HepG2 (cell line): ENCODE data around the gene QRICH2. TPM values are rescaled to one million over a fixed set of nuclear protein-coding genes. Genes with fewer than 3 reads are reported as not detected.

Experiments
- HNRNPL ChIP-seq: fragments of 200-400 bp; formaldehyde crosslinking; IDR thresholded peaks from 2 replicates; pipeline ENCODE4 v1.6.1; 2017; ENCODE audit warnings: mild to moderate bottlenecking, low read depth, low read length
- NR2F6 ChIP-seq, 2 experiments: IDR thresholded peaks; 2 replicates each; pipeline ENCODE4 v1.6.1; 2016; ENCODE audit warnings: antibody characterized with exemption in 1 of 2, mild to moderate bottlenecking in 1 of 2
- polyA plus RNA-seq, 8 experiments: library from polyadenylated mRNA; depleted of rRNA in 3 of 8; stranded (reverse) in 7 of 8; unstranded in 1 of 8; fragments of >200 nt; fragmentation: Illumina TruSeq in 4 of 8; extraction: Trizol in 4 of 8; gene quantifications; 2 replicates each; pipeline versions ENCODE4 v1.2.1 to v1.2.3, GENCODE V29; 2011 to 2016; ENCODE audit warnings: low read depth in 4 of 8, missing spikeins in 1 of 8, mixed read lengths in 1 of 8; ENCODE audit not compliant: insufficient read depth in 1 of 8
- total RNA-seq, 5 experiments: library from RNA; depleted of rRNA; stranded (reverse); fragments of >200 nt; fragmentation: Illumina TruSeq; extraction: Trizol; gene quantifications; 2 replicates each; pipeline ENCODE4 v1.2.3, GENCODE V29; 2016; ENCODE audit warnings: low read depth in 1 of 5
- TF ChIP-seq, protein P1 (sequence below): sonication (generic); formaldehyde crosslinking; IDR thresholded peaks from 2 replicates; pipeline ENCODE4 v1.5.0; 2020; ENCODE audit warnings: mild to moderate bottlenecking, missing genetic modification reagents, borderline replicate concordance

Gene QRICH2
- total and polyA plus RNA-seq, 2 of the 13 experiments (the other 11 are each of a cell fraction or from before 2014, with no cell fraction given): 3.7 to 5.7 TPM

- TF ChIP-seq, protein P1, sequence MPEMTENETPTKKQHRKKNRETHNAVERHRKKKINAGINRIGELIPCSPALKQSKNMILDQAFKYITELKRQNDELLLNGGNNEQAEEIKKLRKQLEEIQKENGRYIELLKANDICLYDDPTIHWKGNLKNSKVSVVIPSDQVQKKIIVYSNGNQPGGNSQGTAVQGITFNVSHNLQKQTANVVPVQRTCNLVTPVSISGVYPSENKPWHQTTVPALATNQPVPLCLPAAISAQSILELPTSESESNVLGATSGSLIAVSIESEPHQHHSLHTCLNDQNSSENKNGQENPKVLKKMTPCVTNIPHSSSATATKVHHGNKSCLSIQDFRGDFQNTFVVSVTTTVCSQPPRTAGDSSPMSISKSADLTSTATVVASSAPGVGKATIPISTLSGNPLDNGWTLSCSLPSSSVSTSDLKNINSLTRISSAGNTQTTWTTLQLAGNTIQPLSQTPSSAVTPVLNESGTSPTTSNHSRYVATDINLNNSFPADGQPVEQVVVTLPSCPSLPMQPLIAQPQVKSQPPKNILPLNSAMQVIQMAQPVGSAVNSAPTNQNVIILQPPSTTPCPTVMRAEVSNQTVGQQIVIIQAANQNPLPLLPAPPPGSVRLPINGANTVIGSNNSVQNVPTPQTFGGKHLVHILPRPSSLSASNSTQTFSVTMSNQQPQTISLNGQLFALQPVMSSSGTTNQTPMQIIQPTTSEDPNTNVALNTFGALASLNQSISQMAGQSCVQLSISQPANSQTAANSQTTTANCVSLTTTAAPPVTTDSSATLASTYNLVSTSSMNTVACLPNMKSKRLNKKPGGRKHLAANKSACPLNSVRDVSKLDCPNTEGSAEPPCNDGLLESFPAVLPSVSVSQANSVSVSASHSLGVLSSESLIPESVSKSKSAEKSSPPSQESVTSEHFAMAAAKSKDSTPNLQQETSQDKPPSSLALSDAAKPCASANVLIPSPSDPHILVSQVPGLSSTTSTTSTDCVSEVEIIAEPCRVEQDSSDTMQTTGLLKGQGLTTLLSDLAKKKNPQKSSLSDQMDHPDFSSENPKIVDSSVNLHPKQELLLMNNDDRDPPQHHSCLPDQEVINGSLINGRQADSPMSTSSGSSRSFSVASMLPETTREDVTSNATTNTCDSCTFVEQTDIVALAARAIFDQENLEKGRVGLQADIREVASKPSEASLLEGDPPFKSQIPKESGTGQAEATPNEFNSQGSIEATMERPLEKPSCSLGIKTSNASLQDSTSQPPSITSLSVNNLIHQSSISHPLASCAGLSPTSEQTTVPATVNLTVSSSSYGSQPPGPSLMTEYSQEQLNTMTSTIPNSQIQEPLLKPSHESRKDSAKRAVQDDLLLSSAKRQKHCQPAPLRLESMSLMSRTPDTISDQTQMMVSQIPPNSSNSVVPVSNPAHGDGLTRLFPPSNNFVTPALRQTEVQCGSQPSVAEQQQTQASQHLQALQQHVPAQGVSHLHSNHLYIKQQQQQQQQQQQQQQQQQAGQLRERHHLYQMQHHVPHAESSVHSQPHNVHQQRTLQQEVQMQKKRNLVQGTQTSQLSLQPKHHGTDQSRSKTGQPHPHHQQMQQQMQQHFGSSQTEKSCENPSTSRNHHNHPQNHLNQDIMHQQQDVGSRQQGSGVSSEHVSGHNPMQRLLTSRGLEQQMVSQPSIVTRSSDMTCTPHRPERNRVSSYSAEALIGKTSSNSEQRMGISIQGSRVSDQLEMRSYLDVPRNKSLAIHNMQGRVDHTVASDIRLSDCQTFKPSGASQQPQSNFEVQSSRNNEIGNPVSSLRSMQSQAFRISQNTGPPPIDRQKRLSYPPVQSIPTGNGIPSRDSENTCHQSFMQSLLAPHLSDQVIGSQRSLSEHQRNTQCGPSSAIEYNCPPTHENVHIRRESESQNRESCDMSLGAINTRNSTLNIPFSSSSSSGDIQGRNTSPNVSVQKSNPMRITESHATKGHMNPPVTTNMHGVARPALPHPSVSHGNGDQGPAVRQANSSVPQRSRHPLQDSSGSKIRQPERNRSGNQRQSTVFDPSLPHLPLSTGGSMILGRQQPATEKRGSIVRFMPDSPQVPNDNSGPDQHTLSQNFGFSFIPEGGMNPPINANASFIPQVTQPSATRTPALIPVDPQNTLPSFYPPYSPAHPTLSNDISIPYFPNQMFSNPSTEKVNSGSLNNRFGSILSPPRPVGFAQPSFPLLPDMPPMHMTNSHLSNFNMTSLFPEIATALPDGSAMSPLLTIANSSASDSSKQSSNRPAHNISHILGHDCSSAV (CRISPR knock-in tag): no peak
- TF ChIP-seq NR2F6 (IDR thresholded peaks at IDR 0.05) (no peak), NR2F6 (CRISPR knock-in tag; IDR thresholded peaks at IDR 0.05) (no peak), HNRNPL (0 out of 2 replicates have a peak, but pooled peaks have one; percentile 38)
Observed at GRCh38 chr17:76276069-76276431, 32.0 kb downstream of the QRICH2 start (continued).
